GM12878 (cell line): ENCODE measurements around the gene RSPO3.

Experiments used
- CHD4 ChIP-seq: fragments of 200-600 bp; sonication (generic); IDR thresholded peaks from 2 replicates; pipeline ENCODE4 v1.6.1; 2016; ENCODE audit warnings: mild to moderate bottlenecking
- CREM ChIP-seq: IDR thresholded peaks from 2 replicates; pipeline ENCODE4 v1.6.1; 2014; ENCODE audit warnings: antibody characterized with exemption, low read depth
- EGR1 ChIP-seq, 2 experiments: IDR thresholded peaks; 1 replicate in 1 of 2; 2 replicates in 1 of 2; pipeline ENCODE4 v1.6.1; 2011 to 2012; ENCODE audit warnings: low read depth in 2 of 2, low read length in 2 of 2, borderline replicate concordance in 1 of 2, mild to moderate bottlenecking in 1 of 2, moderate library complexity in 1 of 2
- EP300 ChIP-seq, 2 experiments: fragments of 150-350 bp in 1 of 2; IDR thresholded peaks; 2 replicates each; pipeline ENCODE4 v1.6.1; 2011 to 2012; ENCODE audit warnings: low read depth in 2 of 2, low read length in 2 of 2, borderline replicate concordance in 1 of 2, improper control_type of control experiment in 1 of 2, inconsistent platforms in 1 of 2; ENCODE audit not compliant: control insufficient read depth in 1 of 2
- HDAC6 ChIP-seq: fragments of 200-600 bp; sonication (generic); IDR thresholded peaks from one replicate; pipeline ENCODE4 v1.8.0; 2017; ENCODE audit warnings: antibody characterized with exemption; ENCODE audit not compliant: unreplicated experiment
- POLR2A ChIP-seq: IDR thresholded peaks from 2 replicates; pipeline ENCODE4 v1.6.1; 2011; ENCODE audit warnings: low read depth, mild to moderate bottlenecking, low read length
- SMC3 ChIP-seq: IDR thresholded peaks from 2 replicates; pipeline ENCODE4 v1.6.1; 2011; ENCODE audit warnings: low read length, improper control_type of control experiment, borderline replicate concordance
- YY1 ChIP-seq: IDR thresholded peaks from 2 replicates; pipeline ENCODE4 v1.6.1; 2011; ENCODE audit warnings: low read depth, mild to moderate bottlenecking, low read length
- TF ChIP-seq, protein P1 (sequence below): fragments of 150-350 bp; IDR thresholded peaks from 2 replicates; pipeline ENCODE4 v1.6.1; 2014; ENCODE audit warnings: mild to moderate bottlenecking, low read depth, low read length
- TF ChIP-seq, protein P2 (sequence below): fragments of 450-650 bp; formaldehyde crosslinking; IDR thresholded peaks from 2 replicates; pipeline ENCODE4 v1.4.0; 2020; ENCODE audit warnings: mild to moderate bottlenecking, moderate library complexity

DNA sequence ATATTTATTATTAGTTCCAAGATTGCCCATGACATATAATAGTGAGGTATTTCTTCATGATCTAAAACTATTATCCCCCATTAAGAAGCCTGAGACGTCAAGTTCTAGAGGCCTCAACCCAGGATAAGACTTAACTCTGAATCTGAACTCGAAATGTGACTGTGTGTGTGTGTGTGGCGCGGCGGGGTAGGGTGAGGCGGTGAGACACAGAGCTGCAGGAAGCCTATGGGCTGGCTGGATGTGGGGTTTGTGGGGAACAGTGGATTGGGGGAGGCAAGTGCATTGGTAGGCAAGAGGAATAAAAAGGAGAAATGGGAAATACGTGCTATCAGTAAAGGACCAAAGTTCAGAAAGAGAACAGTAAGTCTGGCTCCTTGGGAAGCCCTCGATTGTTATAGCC, 81.6 kb downstream of the RSPO3 start:
- TF ChIP-seq EP300 (IDR thresholded peaks at IDR 0.05; ENCODE audit: borderline replicate concordance in 1 of 2, control insufficient read depth in 1 of 2, low read depth in 2 of 2, low read length in 2 of 2) (no peak), CHD4 (no peak), EGR1 (IDR thresholded peaks at IDR 0.05; ENCODE audit: borderline replicate concordance in 1 of 2, low read depth in 2 of 2, low read length in 2 of 2) (no peak), SMC3 (no peak), HDAC6 (no peak), POLR2A (no peak), YY1 (no peak), CREM (no peak)
- TF ChIP-seq, protein P1, sequence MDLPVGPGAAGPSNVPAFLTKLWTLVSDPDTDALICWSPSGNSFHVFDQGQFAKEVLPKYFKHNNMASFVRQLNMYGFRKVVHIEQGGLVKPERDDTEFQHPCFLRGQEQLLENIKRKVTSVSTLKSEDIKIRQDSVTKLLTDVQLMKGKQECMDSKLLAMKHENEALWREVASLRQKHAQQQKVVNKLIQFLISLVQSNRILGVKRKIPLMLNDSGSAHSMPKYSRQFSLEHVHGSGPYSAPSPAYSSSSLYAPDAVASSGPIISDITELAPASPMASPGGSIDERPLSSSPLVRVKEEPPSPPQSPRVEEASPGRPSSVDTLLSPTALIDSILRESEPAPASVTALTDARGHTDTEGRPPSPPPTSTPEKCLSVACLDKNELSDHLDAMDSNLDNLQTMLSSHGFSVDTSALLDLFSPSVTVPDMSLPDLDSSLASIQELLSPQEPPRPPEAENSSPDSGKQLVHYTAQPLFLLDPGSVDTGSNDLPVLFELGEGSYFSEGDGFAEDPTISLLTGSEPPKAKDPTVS = no peak
- TF ChIP-seq, protein P2, sequence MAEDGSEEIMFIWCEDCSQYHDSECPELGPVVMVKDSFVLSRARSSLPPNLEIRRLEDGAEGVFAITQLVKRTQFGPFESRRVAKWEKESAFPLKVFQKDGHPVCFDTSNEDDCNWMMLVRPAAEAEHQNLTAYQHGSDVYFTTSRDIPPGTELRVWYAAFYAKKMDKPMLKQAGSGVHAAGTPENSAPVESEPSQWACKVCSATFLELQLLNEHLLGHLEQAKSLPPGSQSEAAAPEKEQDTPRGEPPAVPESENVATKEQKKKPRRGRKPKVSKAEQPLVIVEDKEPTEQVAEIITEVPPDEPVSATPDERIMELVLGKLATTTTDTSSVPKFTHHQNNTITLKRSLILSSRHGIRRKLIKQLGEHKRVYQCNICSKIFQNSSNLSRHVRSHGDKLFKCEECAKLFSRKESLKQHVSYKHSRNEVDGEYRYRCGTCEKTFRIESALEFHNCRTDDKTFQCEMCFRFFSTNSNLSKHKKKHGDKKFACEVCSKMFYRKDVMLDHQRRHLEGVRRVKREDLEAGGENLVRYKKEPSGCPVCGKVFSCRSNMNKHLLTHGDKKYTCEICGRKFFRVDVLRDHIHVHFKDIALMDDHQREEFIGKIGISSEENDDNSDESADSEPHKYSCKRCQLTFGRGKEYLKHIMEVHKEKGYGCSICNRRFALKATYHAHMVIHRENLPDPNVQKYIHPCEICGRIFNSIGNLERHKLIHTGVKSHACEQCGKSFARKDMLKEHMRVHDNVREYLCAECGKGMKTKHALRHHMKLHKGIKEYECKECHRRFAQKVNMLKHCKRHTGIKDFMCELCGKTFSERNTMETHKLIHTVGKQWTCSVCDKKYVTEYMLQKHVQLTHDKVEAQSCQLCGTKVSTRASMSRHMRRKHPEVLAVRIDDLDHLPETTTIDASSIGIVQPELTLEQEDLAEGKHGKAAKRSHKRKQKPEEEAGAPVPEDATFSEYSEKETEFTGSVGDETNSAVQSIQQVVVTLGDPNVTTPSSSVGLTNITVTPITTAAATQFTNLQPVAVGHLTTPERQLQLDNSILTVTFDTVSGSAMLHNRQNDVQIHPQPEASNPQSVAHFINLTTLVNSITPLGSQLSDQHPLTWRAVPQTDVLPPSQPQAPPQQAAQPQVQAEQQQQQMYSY (CRISPR knock-in tag) = no peak
